ENCODE results near the gene CHP1. TPM values are rescaled to one million over a fixed set of nuclear protein-coding genes. Genes with fewer than 3 reads are reported as not detected.

Gene CHP1
- total RNA-seq, 1 experiment from 2014 or later, result 101 TPM

- Histone ChIP-seq H3K27ac (ENCODE audit: low read depth, low read length) (no peak overlapping the region), H3K9ac (ENCODE audit: low read length) (no peak overlapping the region), H3K79me2 (ENCODE audit: insufficient read depth, low read length) (no peaks in the 10 kb centered on the region), H3K4me3 (replicated peaks in 1 of 2; ENCODE audit: low read depth in 1 of 2, low read length in 2 of 2) (no peak overlapping the region), H3K9me2 (ENCODE audit: insufficient read depth) (no peaks in the 10 kb centered on the region), H3K4me1 (ENCODE audit: control insufficient read depth in 1 of 2, insufficient read depth in 2 of 2, low read length in 2 of 2) (0 out of 4 replicates have a peak, but pooled peaks cover 0 to 5% of the 10 kb centered on the region in 2 experiments), H3K9me3 (ENCODE audit: control insufficient read depth in 1 of 2, insufficient read depth in 1 of 2, low read depth in 1 of 2, low read length in 2 of 2) (no peaks in the 10 kb centered on the region), H3K36me3 (ENCODE audit: control insufficient read depth in 1 of 2, insufficient read depth in 2 of 2, low read length in 2 of 2) (peaks cover 6 to 10% of the 10 kb centered on the region in 2 experiments; a peak in 2 of 4 replicates), H3K27me3 (ENCODE audit: insufficient read depth, low read length) (no peaks in the 10 kb centered on the region), H3K4me2 (ENCODE audit: low read length) (no peak overlapping the region), H4K20me1 (ENCODE audit: insufficient read depth) (no peaks in the 10 kb centered on the region), H2AFZ (ENCODE audit: low read depth, low read length, poor library complexity, severe bottlenecking) (no peak overlapping the region)
- no TSS peak for BruUV-seq (replicated peaks)
- intact Hi-C loops (cut with micrococcal nuclease), result no loop called here
- no peak for TF ChIP-seq ELF1 (IDR thresholded peaks at IDR 0.05; ENCODE audit: borderline replicate concordance, low read depth)
- no peak for TF ChIP-seq EZH2 (IDR thresholded peaks at IDR 0.05)
- no peak for TF ChIP-seq POLR2A (IDR thresholded peaks at IDR 0.05; ENCODE audit: borderline replicate concordance, extremely low read depth, insufficient read depth, insufficient read length)
- TF ChIP-seq TCF7L2 (IDR thresholded peaks at IDR 0.05; ENCODE audit: borderline replicate concordance, extremely low read depth, insufficient read depth, insufficient read length), result no peak
- ChIA-PET CTCF (no interaction called here), POLR2A (no interaction called here), RAD21 (ENCODE audit: low non-redundant PET in 1 of 2, low total read pairs in 2 of 2, uncharacterized antibody in 2 of 2, unreplicated experiment in 2 of 2) (interaction anchor here in 1 of 2 experiments (0.6 kb wide), 1 partner anchor 84 kb away, joined by 7 read pairs; no protein-coding TSS in a partner anchor)
- ATAC-seq, result no peak
- DNase-seq (ENCODE audit: low read depth, low spot score), result no peak
Measured at GRCh38 chr15:41276831-41277230, 45.8 kb downstream of the CHP1 start.

GRCh38 chr15:41278319-41278718, 47.3 kb downstream of the CHP1 start:
- H3K27me3 ChIP-seq (ENCODE audit: insufficient read depth, low read length), result no peaks in the 10 kb centered on the region
- no peak overlapping the region for H3K27ac ChIP-seq (ENCODE audit: low read depth, low read length)
- H3K79me2 ChIP-seq (ENCODE audit: insufficient read depth, low read length), result no peaks in the 10 kb centered on the region
- H3K9me2 ChIP-seq (ENCODE audit: insufficient read depth), result no peaks in the 10 kb centered on the region
- peaks cover 2 to 10% of the 10 kb centered on the region in 2 experiments; a peak in 3 of 4 replicates for H3K4me1 ChIP-seq (ENCODE audit: control insufficient read depth in 1 of 2, insufficient read depth in 2 of 2, low read length in 2 of 2)
- H3K4me3 ChIP-seq (replicated peaks in 1 of 2; ENCODE audit: low read depth in 1 of 2, low read length in 2 of 2), result no peak overlapping the region
- ATAC-seq (no peak), DNase-seq (ENCODE audit: low read depth, low spot score) (no peak)
- H3K9me3 ChIP-seq (ENCODE audit: control insufficient read depth in 1 of 2, insufficient read depth in 1 of 2, low read depth in 1 of 2, low read length in 2 of 2), result no peaks in the 10 kb centered on the region
- RAD21 ChIA-PET (ENCODE audit: low non-redundant PET in 1 of 2, low total read pairs in 2 of 2, uncharacterized antibody in 2 of 2, unreplicated experiment in 2 of 2), result no interaction called here
- intact Hi-C loops (cut with micrococcal nuclease), result no loop called here
- no TSS peak for BruUV-seq (replicated peaks)
- no peaks in the 10 kb centered on the region for H4K20me1 ChIP-seq (ENCODE audit: insufficient read depth)
- POLR2A ChIA-PET, result no interaction called here
- no peak for TF ChIP-seq ZFX (IDR thresholded peaks at IDR 0.05)
- TF ChIP-seq, protein P1, sequence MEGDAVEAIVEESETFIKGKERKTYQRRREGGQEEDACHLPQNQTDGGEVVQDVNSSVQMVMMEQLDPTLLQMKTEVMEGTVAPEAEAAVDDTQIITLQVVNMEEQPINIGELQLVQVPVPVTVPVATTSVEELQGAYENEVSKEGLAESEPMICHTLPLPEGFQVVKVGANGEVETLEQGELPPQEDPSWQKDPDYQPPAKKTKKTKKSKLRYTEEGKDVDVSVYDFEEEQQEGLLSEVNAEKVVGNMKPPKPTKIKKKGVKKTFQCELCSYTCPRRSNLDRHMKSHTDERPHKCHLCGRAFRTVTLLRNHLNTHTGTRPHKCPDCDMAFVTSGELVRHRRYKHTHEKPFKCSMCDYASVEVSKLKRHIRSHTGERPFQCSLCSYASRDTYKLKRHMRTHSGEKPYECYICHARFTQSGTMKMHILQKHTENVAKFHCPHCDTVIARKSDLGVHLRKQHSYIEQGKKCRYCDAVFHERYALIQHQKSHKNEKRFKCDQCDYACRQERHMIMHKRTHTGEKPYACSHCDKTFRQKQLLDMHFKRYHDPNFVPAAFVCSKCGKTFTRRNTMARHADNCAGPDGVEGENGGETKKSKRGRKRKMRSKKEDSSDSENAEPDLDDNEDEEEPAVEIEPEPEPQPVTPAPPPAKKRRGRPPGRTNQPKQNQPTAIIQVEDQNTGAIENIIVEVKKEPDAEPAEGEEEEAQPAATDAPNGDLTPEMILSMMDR (IDR thresholded peaks at IDR 0.05 in 2 of 3, conservative IDR thresholded peaks at IDR 0.05 in 1 of 3; ENCODE audit: borderline replicate concordance in 1 of 3, insufficient read depth in 1 of 3, low read depth in 2 of 3, low read length in 2 of 3), result no peak
- H3K36me3 ChIP-seq (ENCODE audit: control insufficient read depth in 1 of 2, insufficient read depth in 2 of 2, low read length in 2 of 2), result peaks cover 6 to 10% of the 10 kb centered on the region in 2 experiments; a peak in 2 of 4 replicates
- no peak overlapping the region for H3K4me2 ChIP-seq (ENCODE audit: low read length)
- H2AFZ ChIP-seq (ENCODE audit: low read depth, low read length, poor library complexity, severe bottlenecking), result no peak overlapping the region
- CTCF ChIA-PET, result no interaction called here
- H3K9ac ChIP-seq (ENCODE audit: low read length), result no peak overlapping the region

Measured in HCT116 (cell line).